GM12864 (cell line): ENCODE data around the gene EFS.

Source experiments
- DNase-seq: peaks from one replicate; pipeline ENCODE4 v3.0.0-alpha.2; 2011; ENCODE audit warnings: low read depth
- H3K4me3 ChIP-seq: 2 replicates; pipeline ENCODE4 v1.5.1; 2011; ENCODE audit warnings: mild to moderate bottlenecking, low read depth, low read length, control low read depth
- CTCF ChIP-seq: IDR thresholded peaks from 2 replicates; pipeline ENCODE4 v1.5.1; 2011; ENCODE audit warnings: low read depth, mild to moderate bottlenecking, moderate library complexity, low read length, control low read depth, inconsistent platforms; ENCODE audit errors: missing control alignments

Gene EFS

GRCh38 chr14:23365036-23365731 lies at the start of gene EFS:
TSS of gene EFS (minus strand) at chr14:23365172. CDS start at chr14:23365025, 147 bp downstream.
- TF ChIP-seq CTCF, result no peak
- no peak for DNase-seq
- H3K4me3 ChIP-seq, result no peak within 1 kb of the TSS

GRCh38 chr14:23414254-23414653 lies 49.3 kb upstream of the EFS start:
- H3K4me3 ChIP-seq, result no peak overlapping the region
- DNase-seq, result no peak
- TF ChIP-seq CTCF, result no peak

- DNase-seq, result no peak
- TF ChIP-seq CTCF, result no peak
- no peak overlapping the region for H3K4me3 ChIP-seq
These were observed 48.7 kb upstream of the EFS start for GRCh38 chr14:23413681-23414080.

- TF ChIP-seq CTCF, result no peak
- H3K4me3 ChIP-seq, result no peak overlapping the region
- DNase-seq, result no peak
These were observed 46.9 kb upstream of the EFS start for GRCh38 chr14:23411563-23412525.

- DNase-seq, result no peak
- H3K4me3 ChIP-seq, result no peak overlapping the region
- no peak for TF ChIP-seq CTCF
These were observed 45.1 kb upstream of the EFS start for GRCh38 chr14:23409966-23410635.

GRCh38 chr14:23409475-23409874 lies 44.5 kb upstream of the EFS start:
- DNase-seq, result no peak
- no peak for TF ChIP-seq CTCF
- H3K4me3 ChIP-seq, result no peak overlapping the region
